NB4 (cell line): ENCODE measurements around the gene UBE4B.

Experiments
- POLR2A ChIP-seq: IDR thresholded peaks from 2 replicates; pipeline ENCODE4 v1.6.1; 2011; ENCODE audit warnings: mild to moderate bottlenecking; ENCODE audit not compliant: insufficient read length; ENCODE audit errors: extremely low read depth
- TF ChIP-seq, protein P1 (sequence below): IDR thresholded peaks from one replicate; pipeline ENCODE4 v1.5.1; 2012; ENCODE audit warnings: low read depth, low read length
- TF ChIP-seq, protein P2 (sequence below): IDR thresholded peaks from 2 replicates; pipeline ENCODE4 v1.6.1; 2011; ENCODE audit warnings: low read depth, low read length

DNA sequence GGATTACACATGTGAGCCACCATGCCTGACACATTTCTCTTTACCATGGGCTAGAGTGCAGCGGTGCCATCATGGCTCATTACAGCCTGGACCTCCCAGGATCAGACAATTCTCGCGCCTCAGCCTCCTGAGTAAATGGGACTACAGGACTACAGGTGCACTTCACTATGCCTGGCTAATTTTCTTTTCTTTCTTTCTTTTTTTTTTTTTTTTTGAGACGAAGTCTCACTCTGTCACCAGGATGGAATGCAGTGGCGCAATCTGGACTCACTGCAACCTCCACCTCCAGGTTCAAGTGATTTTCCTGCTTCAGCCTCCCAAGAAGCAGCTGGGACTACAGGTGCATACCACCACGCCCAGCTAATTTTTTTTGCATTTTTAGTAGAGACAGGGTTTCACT lies 162.8 kb downstream of the UBE4B start:
- TF ChIP-seq, protein P1, sequence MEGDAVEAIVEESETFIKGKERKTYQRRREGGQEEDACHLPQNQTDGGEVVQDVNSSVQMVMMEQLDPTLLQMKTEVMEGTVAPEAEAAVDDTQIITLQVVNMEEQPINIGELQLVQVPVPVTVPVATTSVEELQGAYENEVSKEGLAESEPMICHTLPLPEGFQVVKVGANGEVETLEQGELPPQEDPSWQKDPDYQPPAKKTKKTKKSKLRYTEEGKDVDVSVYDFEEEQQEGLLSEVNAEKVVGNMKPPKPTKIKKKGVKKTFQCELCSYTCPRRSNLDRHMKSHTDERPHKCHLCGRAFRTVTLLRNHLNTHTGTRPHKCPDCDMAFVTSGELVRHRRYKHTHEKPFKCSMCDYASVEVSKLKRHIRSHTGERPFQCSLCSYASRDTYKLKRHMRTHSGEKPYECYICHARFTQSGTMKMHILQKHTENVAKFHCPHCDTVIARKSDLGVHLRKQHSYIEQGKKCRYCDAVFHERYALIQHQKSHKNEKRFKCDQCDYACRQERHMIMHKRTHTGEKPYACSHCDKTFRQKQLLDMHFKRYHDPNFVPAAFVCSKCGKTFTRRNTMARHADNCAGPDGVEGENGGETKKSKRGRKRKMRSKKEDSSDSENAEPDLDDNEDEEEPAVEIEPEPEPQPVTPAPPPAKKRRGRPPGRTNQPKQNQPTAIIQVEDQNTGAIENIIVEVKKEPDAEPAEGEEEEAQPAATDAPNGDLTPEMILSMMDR = no peak
- no peak for TF ChIP-seq POLR2A
- TF ChIP-seq, protein P2, sequence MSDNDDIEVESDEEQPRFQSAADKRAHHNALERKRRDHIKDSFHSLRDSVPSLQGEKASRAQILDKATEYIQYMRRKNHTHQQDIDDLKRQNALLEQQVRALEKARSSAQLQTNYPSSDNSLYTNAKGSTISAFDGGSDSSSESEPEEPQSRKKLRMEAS = no peak
